Activated T-helper 17 cell treated with anti-CD3 and anti-CD28 coated beads, Interleukin-2, amount 50 U/mL, for 72 hours (primary cell): ENCODE results near the gene TRPM6. TPM values are rescaled to one million over a fixed set of nuclear protein-coding genes. Genes with fewer than 3 reads are reported as not detected.

Experiments used
- ATAC-seq: fragments of 150-1000 bp; cut with Tn5 transposase; replicated peaks from 2 replicates; pipeline ENCODE4 v1.10.0; 2021; ENCODE audit warnings: mild to moderate bottlenecking, moderate library complexity
- H3K27ac Mint-ChIP-seq: one replicate; pipeline ENCODE4 v1.8.0; 2022; ENCODE audit warnings: mixed read lengths
- H3K27me3 Mint-ChIP-seq: one replicate; pipeline ENCODE4 v1.8.0; 2022; ENCODE audit warnings: mixed read lengths
- H3K36me3 Mint-ChIP-seq: one replicate; pipeline ENCODE4 v1.8.0; 2022; ENCODE audit warnings: low read depth, mild to moderate bottlenecking, mixed read lengths
- H3K4me1 Mint-ChIP-seq: one replicate; pipeline ENCODE4 v1.8.0; 2022; ENCODE audit warnings: mixed read lengths
- H3K4me3 Mint-ChIP-seq: one replicate; pipeline ENCODE4 v1.8.0; 2022; ENCODE audit warnings: mild to moderate bottlenecking, mixed read lengths
- H3K9me3 Mint-ChIP-seq: one replicate; pipeline ENCODE4 v1.8.0; 2022; ENCODE audit warnings: mixed read lengths
- total RNA-seq, 2 donors: library from RNA; stranded (reverse); gene quantifications; one replicate each; pipeline ENCODE4 v1.2.3, GENCODE V29; 2022

The TRPM6 gene
- total RNA-seq, 2 donors from 2014 or later = 0.02 to 0.19 TPM

DNA sequence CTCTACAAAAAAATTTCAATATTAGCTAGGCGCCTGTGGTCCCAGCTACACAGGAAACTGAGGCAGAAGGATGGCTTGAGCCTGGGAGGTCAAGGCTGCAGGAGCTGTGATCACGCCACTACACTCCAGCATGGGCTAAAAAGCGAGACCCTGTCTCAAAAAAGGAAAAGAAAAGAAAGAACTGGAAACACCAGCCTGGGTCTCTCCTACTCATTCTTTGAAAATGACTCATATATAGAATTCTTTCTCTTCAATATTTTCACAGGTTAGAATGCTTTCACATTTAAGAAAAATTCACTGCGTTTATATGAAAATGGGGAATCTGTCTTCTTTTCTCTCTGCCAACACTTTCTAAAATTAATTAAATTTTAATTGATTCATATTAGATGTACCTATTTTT is 115.6 kb downstream of the TRPM6 start:
- Mint-ChIP-seq H3K9me3 (no peaks in the 10 kb centered on the region), H3K36me3 (no peaks in the 10 kb centered on the region), H3K4me1 (peaks cover 10% of the 10 kb centered on the region), H3K27me3 (peaks cover 28% of the 10 kb centered on the region), H3K4me3 (peak overlapping the region; percentile 47), H3K27ac (peak overlapping the region; percentile 56)
- ATAC-seq = peak; percentile 70

GRCh38 chr9:74771672-74772071 is 116.0 kb downstream of the TRPM6 start:
- Mint-ChIP-seq H3K9me3 (no peaks in the 10 kb centered on the region), H3K4me3 (peak overlapping the region; percentile 47), H3K36me3 (no peaks in the 10 kb centered on the region), H3K4me1 (peaks cover 10% of the 10 kb centered on the region), H3K27ac (peak overlapping the region; percentile 56), H3K27me3 (peaks cover 28% of the 10 kb centered on the region)
- ATAC-seq = peak; percentile 68

DNA sequence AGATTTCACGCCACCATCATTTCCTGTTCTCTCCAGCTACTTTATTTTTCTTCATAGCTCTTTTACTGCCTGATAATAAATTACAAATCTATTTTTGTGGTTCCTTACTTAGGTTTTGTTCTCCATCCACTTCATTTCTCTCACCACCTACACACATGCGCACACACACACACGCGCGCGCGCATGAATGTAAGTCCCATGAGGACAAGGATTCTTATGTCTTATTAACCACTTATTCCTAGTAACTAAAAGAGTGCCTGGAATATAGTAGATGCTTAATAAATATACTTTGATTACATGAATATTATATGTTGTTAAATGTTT is 116.5 kb downstream of the TRPM6 start:
- H3K36me3 Mint-ChIP-seq = no peaks in the 10 kb centered on the region
- H3K4me3 Mint-ChIP-seq = peak overlapping the region; percentile 47
- H3K27ac Mint-ChIP-seq = peak overlapping the region; percentile 56
- no peaks in the 10 kb centered on the region for H3K9me3 Mint-ChIP-seq
- peaks cover 10% of the 10 kb centered on the region for H3K4me1 Mint-ChIP-seq
- peak; percentile 37 for ATAC-seq
- peaks cover 28% of the 10 kb centered on the region for H3K27me3 Mint-ChIP-seq

- Mint-ChIP-seq H3K27me3 (peaks cover 28% of the 10 kb centered on the region), H3K9me3 (no peaks in the 10 kb centered on the region), H3K27ac (peak overlapping the region; percentile 56), H3K4me3 (peak overlapping the region; percentile 47), H3K36me3 (no peaks in the 10 kb centered on the region), H3K4me1 (peaks cover 10% of the 10 kb centered on the region)
- ATAC-seq = peak; percentile 58
These were observed 117.0 kb downstream of the TRPM6 start for GRCh38 chr9:74770508-74771261.

DNA sequence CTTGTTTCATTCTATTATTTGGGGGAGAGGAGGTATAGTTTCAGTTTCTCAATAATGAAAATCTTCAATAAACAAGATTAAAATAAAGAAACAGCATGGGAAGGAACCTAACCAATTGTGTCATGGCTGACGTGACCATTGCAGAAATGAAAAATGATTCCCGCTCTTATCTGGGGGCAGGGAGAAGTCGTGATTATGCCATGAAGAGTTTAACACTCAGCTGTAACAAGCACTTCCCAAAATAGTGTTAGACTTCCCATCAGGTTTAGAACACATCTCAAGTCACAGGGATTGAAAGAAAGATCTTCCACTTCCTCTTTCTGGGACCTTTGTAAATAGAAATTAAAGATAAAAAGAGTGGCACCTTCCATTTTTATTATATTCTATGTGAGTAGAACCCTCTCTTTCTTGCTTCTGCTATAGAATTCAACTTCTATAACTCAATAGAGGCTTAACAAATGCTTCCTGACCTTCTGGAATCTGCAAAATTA is 122.2 kb downstream of the TRPM6 start:
- no peak for ATAC-seq
- no peaks in the 10 kb centered on the region for H3K9me3 Mint-ChIP-seq
- no peak overlapping the region for H3K4me3 Mint-ChIP-seq
- H3K27me3 Mint-ChIP-seq = peaks cover 21% of the 10 kb centered on the region
- no peak overlapping the region for H3K27ac Mint-ChIP-seq
- H3K4me1 Mint-ChIP-seq = no peaks in the 10 kb centered on the region
- no peaks in the 10 kb centered on the region for H3K36me3 Mint-ChIP-seq

GRCh38 chr9:74762950-74763349 is 124.8 kb downstream of the TRPM6 start:
- ATAC-seq = no peak
- Mint-ChIP-seq H3K9me3 (no peaks in the 10 kb centered on the region), H3K36me3 (no peaks in the 10 kb centered on the region), H3K4me1 (no peaks in the 10 kb centered on the region), H3K27me3 (peaks cover 4% of the 10 kb centered on the region), H3K27ac (no peak overlapping the region), H3K4me3 (no peak overlapping the region)

DNA sequence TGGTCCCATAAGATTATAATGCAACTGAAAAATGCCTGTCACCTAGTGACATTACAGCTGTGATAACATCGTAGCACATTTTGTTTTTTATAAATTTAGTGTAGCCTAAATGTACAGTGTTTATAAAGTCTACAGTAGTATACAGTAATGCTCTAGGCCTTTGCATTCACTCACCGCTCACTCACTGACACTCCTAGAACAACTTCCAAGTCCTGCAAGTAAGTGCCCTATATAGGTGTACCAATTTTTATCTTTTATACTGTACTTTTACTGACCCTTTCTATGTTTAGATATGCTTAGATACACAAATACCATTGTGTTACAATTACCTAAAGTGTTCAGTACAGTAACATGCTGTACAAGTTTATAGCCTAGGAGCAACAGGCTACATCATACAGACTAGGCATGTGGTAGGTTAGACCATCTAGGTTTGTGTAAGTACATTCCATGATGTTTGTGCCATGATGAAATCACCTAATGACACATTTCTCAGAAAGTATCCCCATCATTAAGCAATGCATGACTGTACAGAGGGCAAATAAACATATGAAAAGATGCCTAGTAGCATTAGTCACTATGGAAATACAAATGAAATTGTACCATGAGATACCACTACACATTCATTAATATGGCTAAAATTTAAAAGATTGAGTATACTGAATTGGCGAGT is 127.6 kb downstream of the TRPM6 start:
- Mint-ChIP-seq H3K27ac (no peak overlapping the region), H3K36me3 (no peaks in the 10 kb centered on the region), H3K4me1 (no peaks in the 10 kb centered on the region), H3K27me3 (peaks cover 3% of the 10 kb centered on the region), H3K4me3 (no peak overlapping the region), H3K9me3 (no peaks in the 10 kb centered on the region)
- peak; percentile 71 for ATAC-seq

DNA sequence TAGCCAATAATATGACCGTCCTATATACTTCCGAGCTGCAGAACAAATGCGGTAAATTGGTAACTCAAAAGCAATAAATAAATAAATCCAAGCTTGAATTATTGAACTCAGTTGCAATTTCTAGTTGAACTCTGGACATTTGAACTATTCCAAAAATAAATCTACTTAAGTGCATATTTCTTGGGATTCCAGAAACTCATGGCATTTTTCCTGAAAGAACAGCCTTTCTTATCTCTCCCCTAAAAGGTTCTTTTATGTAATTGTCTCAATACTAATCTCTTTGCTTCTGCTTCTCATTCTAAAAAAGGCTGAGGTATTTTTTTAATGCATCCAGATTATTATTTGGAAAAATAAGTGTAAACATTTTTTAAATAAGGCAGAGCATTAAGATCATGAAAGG is 131.7 kb downstream of the TRPM6 start:
- ATAC-seq = no peak
- Mint-ChIP-seq H3K4me1 (no peaks in the 10 kb centered on the region), H3K9me3 (no peaks in the 10 kb centered on the region), H3K27me3 (peaks cover 7% of the 10 kb centered on the region), H3K4me3 (no peak overlapping the region), H3K27ac (no peak overlapping the region), H3K36me3 (no peaks in the 10 kb centered on the region)

- Mint-ChIP-seq H3K27me3 (peaks cover 7% of the 10 kb centered on the region), H3K36me3 (no peaks in the 10 kb centered on the region), H3K4me1 (no peaks in the 10 kb centered on the region), H3K4me3 (no peak overlapping the region), H3K27ac (no peak overlapping the region), H3K9me3 (no peaks in the 10 kb centered on the region)
- ATAC-seq = no peak
These were observed 132.4 kb downstream of the TRPM6 start for GRCh38 chr9:74755355-74755754.

GRCh38 chr9:74753650-74754049 is 134.1 kb downstream of the TRPM6 start:
- Mint-ChIP-seq H3K4me3 (no peak overlapping the region), H3K36me3 (no peaks in the 10 kb centered on the region), H3K9me3 (no peaks in the 10 kb centered on the region), H3K4me1 (no peaks in the 10 kb centered on the region), H3K27me3 (peaks cover 7% of the 10 kb centered on the region), H3K27ac (no peak overlapping the region)
- ATAC-seq = no peak

GRCh38 chr9:74748966-74749365 is 138.8 kb downstream of the TRPM6 start:
- Mint-ChIP-seq H3K36me3 (no peaks in the 10 kb centered on the region), H3K27ac (no peak overlapping the region), H3K9me3 (no peaks in the 10 kb centered on the region), H3K4me1 (no peaks in the 10 kb centered on the region), H3K27me3 (peaks cover 32% of the 10 kb centered on the region), H3K4me3 (no peak overlapping the region)
- no peak for ATAC-seq

GRCh38 chr9:74742792-74743730 is 144.7 kb downstream of the TRPM6 start:
- Mint-ChIP-seq H3K27ac (no peak overlapping the region), H3K4me3 (no peak overlapping the region), H3K4me1 (no peaks in the 10 kb centered on the region), H3K36me3 (no peaks in the 10 kb centered on the region), H3K27me3 (peaks cover 47% of the 10 kb centered on the region), H3K9me3 (no peaks in the 10 kb centered on the region)
- ATAC-seq = no peak

DNA sequence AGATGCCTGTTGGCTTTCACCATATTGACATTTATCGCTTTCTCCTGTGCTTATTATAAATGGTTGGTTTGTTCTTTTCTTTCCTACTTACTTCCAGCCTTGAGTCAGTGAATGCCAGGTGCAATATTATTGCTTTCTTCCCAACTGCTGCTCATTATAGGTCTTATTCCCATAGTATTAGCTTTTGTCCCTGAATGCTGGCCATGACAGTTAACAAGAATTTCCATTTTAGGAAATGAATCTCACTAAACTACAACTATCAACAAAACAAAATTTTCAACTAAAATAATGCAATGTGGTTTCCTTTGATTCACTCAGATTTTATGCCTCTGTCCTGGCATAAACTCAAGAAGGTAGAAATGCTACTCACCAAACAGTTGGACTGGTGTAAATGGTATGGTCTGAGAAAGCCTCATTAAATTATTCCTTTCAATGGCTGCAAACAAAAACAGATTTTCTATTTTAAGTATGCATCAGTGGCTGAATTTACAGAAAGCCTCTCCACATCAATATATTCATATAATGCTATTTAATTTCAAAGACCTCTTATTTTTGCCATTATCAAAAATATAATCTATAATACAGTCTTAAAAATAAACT is 145.4 kb downstream of the TRPM6 start:
- Mint-ChIP-seq H3K27me3 (peaks cover 47% of the 10 kb centered on the region), H3K4me3 (no peak overlapping the region), H3K27ac (no peak overlapping the region), H3K36me3 (no peaks in the 10 kb centered on the region), H3K4me1 (no peaks in the 10 kb centered on the region), H3K9me3 (no peaks in the 10 kb centered on the region)
- ATAC-seq = no peak

- H3K4me1 Mint-ChIP-seq = no peaks in the 10 kb centered on the region
- H3K27me3 Mint-ChIP-seq = peaks cover 15% of the 10 kb centered on the region
- H3K36me3 Mint-ChIP-seq = no peaks in the 10 kb centered on the region
- H3K27ac Mint-ChIP-seq = no peak overlapping the region
- no peak for ATAC-seq
- H3K4me3 Mint-ChIP-seq = no peak overlapping the region
- no peaks in the 10 kb centered on the region for H3K9me3 Mint-ChIP-seq
These were observed 151.1 kb downstream of the TRPM6 start for GRCh38 chr9:74736646-74737045.
